Loucy (cell line): ENCODE data around the gene FRMD5.

Experiments
- EZH2phosphoT487 ChIP-seq: fragments of 200-600 bp; IDR thresholded peaks from 2 replicates; pipeline ENCODE4 v1.6.1; 2018; ENCODE audit warnings: antibody characterized with exemption, mild to moderate bottlenecking, moderate library complexity, borderline replicate concordance
- TF ChIP-seq, protein P1 (sequence below): fragments of 200-600 bp; sonication (generic); conservative IDR thresholded peaks from 2 replicates; pipeline ENCODE4 v1.5.1; 2014; ENCODE audit warnings: mild to moderate bottlenecking, antibody characterized with exemption, low read length

- TF ChIP-seq, protein P1, sequence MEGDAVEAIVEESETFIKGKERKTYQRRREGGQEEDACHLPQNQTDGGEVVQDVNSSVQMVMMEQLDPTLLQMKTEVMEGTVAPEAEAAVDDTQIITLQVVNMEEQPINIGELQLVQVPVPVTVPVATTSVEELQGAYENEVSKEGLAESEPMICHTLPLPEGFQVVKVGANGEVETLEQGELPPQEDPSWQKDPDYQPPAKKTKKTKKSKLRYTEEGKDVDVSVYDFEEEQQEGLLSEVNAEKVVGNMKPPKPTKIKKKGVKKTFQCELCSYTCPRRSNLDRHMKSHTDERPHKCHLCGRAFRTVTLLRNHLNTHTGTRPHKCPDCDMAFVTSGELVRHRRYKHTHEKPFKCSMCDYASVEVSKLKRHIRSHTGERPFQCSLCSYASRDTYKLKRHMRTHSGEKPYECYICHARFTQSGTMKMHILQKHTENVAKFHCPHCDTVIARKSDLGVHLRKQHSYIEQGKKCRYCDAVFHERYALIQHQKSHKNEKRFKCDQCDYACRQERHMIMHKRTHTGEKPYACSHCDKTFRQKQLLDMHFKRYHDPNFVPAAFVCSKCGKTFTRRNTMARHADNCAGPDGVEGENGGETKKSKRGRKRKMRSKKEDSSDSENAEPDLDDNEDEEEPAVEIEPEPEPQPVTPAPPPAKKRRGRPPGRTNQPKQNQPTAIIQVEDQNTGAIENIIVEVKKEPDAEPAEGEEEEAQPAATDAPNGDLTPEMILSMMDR = no peak
- no peak for TF ChIP-seq EZH2phosphoT487
Measured at GRCh38 chr15:44015545-44016305, 179.3 kb downstream of the FRMD5 start.
